A673 (cell line): ENCODE data around the gene PPP1R26. TPM values are rescaled to one million over a fixed set of nuclear protein-coding genes. Genes with fewer than 3 reads are reported as not detected.

Experiments
- BruUV-seq: library from RNA; stranded (reverse); fragments of 400-500 nt; replicated peaks from 2 replicates; lab custom pipeline; 2021; lab: Mats Ljungman, UMichigan
- CTCF ChIA-PET: fragments of 300-600 bp; sonication (Branson Sonifier 250); formaldehyde crosslinking; loops from one replicate; lab custom pipeline; 2022; ENCODE audit warnings: antibody characterized with exemption; lab: Charles Lee
- POLR2A ChIA-PET: fragments of 300-600 bp; sonication (Branson Sonifier 250); formaldehyde crosslinking; loops from one replicate; lab custom pipeline; 2022; ENCODE audit warnings: antibody characterized with exemption; ENCODE audit not compliant: low non-redundant PET; lab: Charles Lee
- DNase-seq: peaks from one replicate; pipeline ENCODE4 v3.0.0-alpha.2; 2015; ENCODE audit warnings: low spot score
- H3K27ac ChIP-seq: fragments of 200-600 bp; sonication (generic); 2 replicates; pipeline ENCODE4 v1.5.1; 2016; ENCODE audit warnings: mixed run types, low read depth, mild to moderate bottlenecking, mixed read lengths, antibody characterized with exemption, low read length; ENCODE audit not compliant: poor library complexity, severe bottlenecking
- H3K27me3 ChIP-seq: fragments of 200-600 bp; sonication (generic); replicated peaks from 2 replicates; pipeline ENCODE4 v1.6.1; 2017; ENCODE audit warnings: mixed run types, low read depth, mild to moderate bottlenecking, mixed read lengths, antibody characterized with exemption, low read length; ENCODE audit not compliant: insufficient read depth, poor library complexity
- H3K36me3 ChIP-seq: fragments of 200-600 bp; sonication (generic); 2 replicates; pipeline ENCODE4 v1.6.1; 2016; ENCODE audit warnings: mixed run types, mild to moderate bottlenecking, mixed read lengths, antibody characterized with exemption, low read length; ENCODE audit not compliant: insufficient read depth, poor library complexity, severe bottlenecking
- H3K4me1 ChIP-seq: fragments of 200-600 bp; sonication (generic); 2 replicates; pipeline ENCODE4 v1.6.1; 2017; ENCODE audit warnings: mixed run types, mild to moderate bottlenecking, mixed read lengths, antibody characterized with exemption, low read length; ENCODE audit not compliant: insufficient read depth, poor library complexity, severe bottlenecking
- H3K4me3 ChIP-seq: fragments of 200-600 bp; sonication (generic); 2 replicates; pipeline ENCODE4 v1.5.1; 2016; ENCODE audit warnings: low read depth, mixed run types, mild to moderate bottlenecking, mixed read lengths, low read length; ENCODE audit not compliant: poor library complexity, severe bottlenecking
- H3K9me3 ChIP-seq: fragments of 200-600 bp; sonication (generic); 2 replicates; pipeline ENCODE4 v1.6.1; 2016; ENCODE audit warnings: mixed run types, low read depth, mild to moderate bottlenecking, mixed read lengths, antibody characterized with exemption, low read length; ENCODE audit not compliant: poor library complexity, severe bottlenecking
- CTCF ChIP-seq: fragments of 300-800, 200-600 bp; sonication (generic); conservative IDR thresholded peaks from 2 replicates; pipeline ENCODE4 v1.5.1; 2017; ENCODE audit warnings: low read depth, mild to moderate bottlenecking, antibody characterized with exemption, low read length, moderate library complexity, mixed read lengths
- EZH2 ChIP-seq: fragments of 200-600 bp; sonication (generic); IDR thresholded peaks from 2 replicates; pipeline ENCODE4 v1.6.1; 2017; ENCODE audit warnings: borderline replicate concordance, low read depth, mild to moderate bottlenecking, mixed read lengths, antibody characterized with exemption, low read length; ENCODE audit not compliant: poor library complexity, severe bottlenecking
- intact Hi-C: fragments of 100-400 bp; cut with micrococcal nuclease; formaldehyde crosslinking; loops from one replicate; pipeline ENCODE4 v1.10.0; 2022; ENCODE audit not compliant: unreplicated experiment
- total RNA-seq: library from RNA; stranded (reverse); gene quantifications from 2 replicates; pipeline ENCODE4 v1.2.3, GENCODE V29; 2021

PPP1R26 gene
- total RNA-seq, 1 experiment from 2014 or later, result 7.4 TPM

- no peak overlapping the region for H3K4me3 ChIP-seq
- peak; percentile 81 for DNase-seq
- intact Hi-C loops, result no loop called here
- no peak overlapping the region for H3K27ac ChIP-seq
- H3K4me1 ChIP-seq, result no peaks in the 10 kb centered on the region
- POLR2A ChIA-PET, result no interaction called here
- BruUV-seq, result no TSS peak
- no peaks in the 10 kb centered on the region for H3K36me3 ChIP-seq
- H3K9me3 ChIP-seq, result no peaks in the 10 kb centered on the region
- H3K27me3 ChIP-seq, result no peaks in the 10 kb centered on the region
- CTCF ChIA-PET, result interaction anchor here (0.7 kb wide), 1 partner anchor 389 kb away, joined by 4 read pairs; no protein-coding TSS in a partner anchor
- TF ChIP-seq CTCF, result peak; percentile 73
- TF ChIP-seq EZH2, result no peak
Observed at GRCh38 chr9:135474915-135475314, 4.7 kb upstream of the PPP1R26 start.

- Histone ChIP-seq H3K27me3 (no peaks in the 10 kb centered on the region), H3K9me3 (no peaks in the 10 kb centered on the region), H3K27ac (no peak overlapping the region), H3K36me3 (no peaks in the 10 kb centered on the region), H3K4me1 (peaks cover 4% of the 10 kb centered on the region), H3K4me3 (no peak overlapping the region)
- intact Hi-C loops, result no loop called here
- no TSS peak for BruUV-seq
- CTCF ChIA-PET, result no interaction called here
- POLR2A ChIA-PET, result interaction anchor here (0.8 kb wide), 1 partner anchor 543 kb away, joined by 13 read pairs; no protein-coding TSS in a partner anchor
- TF ChIP-seq CTCF (no peak), EZH2 (no peak)
- no peak for DNase-seq
Observed at GRCh38 chr9:135476561-135477355, 2.8 kb upstream of the PPP1R26 start.

- POLR2A ChIA-PET, result no interaction called here
- H3K4me3 ChIP-seq, result no peak overlapping the region
Observed at GRCh38 chr9:135478191-135478590, 1.4 kb upstream of the PPP1R26 start.

More at GRCh38 chr9:135478191-135478590, 1.4 kb upstream of the PPP1R26 start:
- no TSS peak for BruUV-seq
- intact Hi-C loops, result no loop called here
- peaks cover 4% of the 10 kb centered on the region for H3K4me1 ChIP-seq
- CTCF ChIA-PET, result no interaction called here
- TF ChIP-seq EZH2 (no peak), CTCF (no peak)
- H3K9me3 ChIP-seq, result no peaks in the 10 kb centered on the region
- no peak for DNase-seq
- no peaks in the 10 kb centered on the region for H3K27me3 ChIP-seq
- no peaks in the 10 kb centered on the region for H3K36me3 ChIP-seq
- no peak overlapping the region for H3K27ac ChIP-seq
